ENCODE results near the gene STAM.

Gene STAM

DNA sequence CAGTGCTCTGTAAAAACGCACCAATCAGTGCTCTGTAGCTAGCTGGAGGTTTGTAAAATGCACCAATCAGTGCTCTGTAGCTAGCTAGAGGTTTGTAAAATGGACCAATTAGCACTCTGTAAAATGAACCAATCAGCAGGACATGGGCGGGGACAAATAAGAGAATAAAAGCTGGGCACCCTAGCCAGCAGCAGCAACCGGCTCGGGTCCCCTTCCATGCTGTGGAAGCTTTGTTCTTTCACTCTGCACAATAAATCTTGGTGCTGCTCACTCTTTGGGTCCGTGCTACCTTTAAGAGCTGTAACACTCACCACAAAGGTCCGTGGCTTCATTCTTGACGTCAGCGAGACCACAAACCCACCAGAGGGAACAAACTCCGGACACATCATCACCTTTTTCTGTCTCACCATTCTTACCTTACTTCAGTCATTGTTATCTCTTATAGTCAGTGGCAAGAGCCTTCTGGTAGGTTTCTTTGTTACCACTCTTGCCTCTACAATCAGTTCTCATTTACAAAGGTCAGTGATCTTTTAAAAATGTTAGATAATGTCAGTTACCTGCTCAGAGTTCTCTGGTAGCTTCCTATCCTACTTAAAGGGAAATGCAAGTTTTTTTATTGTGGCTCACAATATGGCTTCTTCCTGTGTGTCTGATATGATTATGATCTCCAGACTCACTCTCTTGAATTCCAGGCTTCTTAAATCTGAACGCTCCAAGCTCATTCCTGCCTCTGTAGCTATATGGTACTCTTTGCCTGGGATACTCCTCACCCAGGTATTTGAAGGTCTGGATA is 4.5 kb downstream of the STAM start:
- DNase-seq = no peak

DNA sequence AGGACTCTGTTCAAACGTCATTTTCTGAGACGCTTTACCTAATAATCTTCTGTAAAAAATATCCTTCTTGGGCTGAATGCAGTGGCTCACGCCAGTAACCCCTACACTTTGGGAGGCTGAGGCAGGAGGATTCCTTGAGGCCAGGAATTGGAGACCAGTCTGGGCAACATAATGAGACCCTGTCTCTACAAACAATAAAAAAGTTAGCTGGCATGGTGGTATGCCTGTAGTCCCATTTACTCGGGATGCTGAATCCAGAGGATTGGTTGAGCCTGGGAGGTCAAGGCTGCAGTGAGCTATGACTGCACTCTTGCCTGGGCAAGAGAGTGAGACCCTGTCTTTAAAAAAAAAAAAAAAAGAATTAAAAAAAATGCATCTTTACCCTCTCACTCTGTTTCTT is 5.1 kb downstream of the STAM start:
- DNase-seq = no peak

DNA sequence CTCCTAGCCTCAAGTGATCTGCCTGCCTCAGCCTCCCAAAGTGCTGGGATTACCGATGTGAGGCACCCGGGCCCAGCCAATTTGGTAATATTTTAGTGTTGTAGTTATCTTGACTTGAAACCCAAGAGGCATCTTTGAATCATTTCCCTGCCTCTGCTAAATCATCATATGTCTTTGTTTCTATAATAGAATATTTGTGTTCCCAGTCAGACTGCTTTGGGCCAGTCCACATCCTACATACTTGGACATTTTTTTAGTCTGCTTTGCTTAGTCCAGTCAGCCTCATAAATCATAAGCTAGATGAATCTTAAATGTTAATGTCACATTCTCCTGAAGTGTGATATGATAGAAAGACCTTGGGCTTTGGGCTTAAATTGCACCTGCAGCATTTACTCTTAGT is 5.9 kb downstream of the STAM start:
- no peak for DNase-seq

DNA sequence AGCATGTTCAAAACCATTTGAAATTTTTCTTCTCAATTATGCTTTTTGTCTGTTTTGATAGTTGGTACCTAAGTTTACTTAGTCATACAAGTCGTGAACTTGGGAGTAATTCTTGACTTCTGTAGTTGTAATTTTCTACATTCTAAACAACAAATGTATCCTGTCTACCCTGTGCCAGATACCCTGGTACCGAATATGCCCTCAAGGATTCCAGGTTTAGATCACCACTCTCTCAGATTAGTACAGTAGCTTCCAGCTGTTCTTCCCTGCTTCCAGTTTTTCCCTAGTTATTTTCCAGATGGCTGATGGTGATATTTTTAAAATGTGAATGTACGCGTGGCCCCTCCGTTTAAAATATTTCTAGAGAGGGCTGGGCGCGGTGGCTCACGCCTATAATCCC is 6.5 kb downstream of the STAM start:
- DNase-seq = no peak

DNA sequence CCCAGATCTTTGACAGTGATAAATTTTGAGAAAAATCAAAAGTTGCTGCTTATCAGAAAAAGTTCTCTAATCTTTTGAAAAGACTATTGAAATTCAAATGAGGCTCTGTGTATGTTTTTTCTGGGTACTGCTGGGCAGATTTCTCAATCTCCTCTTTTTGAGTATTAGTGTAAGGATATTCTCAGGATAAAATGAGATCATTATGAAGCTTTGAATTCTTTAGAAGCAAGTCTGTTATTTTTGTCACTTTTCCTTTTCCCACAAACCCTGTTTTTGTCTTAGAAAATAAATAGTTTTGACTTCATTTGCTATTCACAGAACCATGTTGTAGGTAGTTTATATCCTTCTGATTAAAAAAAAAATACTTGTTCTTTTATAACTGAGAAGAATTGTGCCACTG is 7.9 kb downstream of the STAM start:
- no peak for DNase-seq

DNA sequence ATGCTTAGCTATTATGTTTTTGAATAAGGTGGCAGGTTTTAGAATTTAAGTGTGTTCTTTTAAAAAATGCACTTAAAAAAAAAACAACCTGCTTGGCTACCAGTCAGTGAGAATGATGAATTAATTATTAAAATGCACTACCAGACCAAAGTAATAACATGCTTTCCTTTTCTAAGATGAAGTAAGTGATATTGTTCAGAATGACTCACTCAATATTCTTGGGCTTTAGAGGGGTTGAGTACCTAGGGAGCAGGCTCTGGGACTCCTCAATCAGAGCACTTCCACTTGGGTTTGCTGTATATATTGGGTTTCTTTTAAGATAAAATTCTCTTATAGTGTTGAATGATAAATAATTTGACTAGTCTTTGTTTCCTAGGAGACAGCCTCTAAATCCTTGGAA is 8.6 kb downstream of the STAM start:
- DNase-seq = no peak

DNA sequence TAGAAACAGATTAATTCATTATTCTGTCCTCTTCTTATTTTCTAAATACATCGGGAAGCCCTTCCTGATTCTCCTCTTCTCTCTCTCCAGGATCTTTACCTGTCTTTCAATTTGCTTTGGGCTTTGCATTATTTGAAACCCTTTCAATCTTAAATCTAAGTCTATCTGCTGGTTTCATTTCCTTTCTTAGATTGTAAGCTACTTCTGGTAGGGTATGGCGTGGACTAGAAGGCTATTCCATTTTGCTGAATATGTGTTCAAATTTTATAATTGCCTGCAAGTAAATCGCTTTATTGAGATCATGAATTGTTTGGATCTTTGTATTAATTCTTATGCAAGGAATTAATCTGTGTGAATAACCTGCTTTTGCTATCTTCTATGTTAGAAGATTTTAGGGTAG is 11.1 kb downstream of the STAM start:
- no peak for DNase-seq

DNA sequence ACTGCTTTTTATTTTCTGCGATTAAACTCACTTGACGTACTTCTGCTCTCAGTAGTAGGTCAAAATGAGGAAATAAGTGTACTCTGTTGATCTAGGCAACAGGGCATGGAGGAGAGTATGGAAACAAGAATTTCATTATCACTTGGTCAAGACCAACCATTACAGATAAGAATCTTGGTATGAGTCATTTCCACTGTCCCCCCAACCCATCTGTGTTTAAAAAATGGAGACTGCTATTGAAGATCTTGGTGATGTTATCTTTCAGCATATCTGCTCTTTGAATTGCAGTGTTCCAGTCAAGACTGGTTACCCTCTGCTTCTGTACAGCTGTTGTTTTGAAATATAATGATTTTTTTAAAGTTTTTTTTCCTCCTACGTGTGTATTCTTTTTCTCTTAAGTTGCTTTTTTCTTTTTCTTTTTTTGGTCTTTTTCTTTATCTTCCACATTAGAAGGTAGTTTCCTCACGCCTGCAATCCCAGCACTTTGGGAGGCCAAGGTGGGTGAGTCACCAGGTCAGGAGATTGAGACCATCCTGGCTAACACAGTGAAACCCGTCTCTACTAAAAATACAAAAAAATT is 11.7 kb downstream of the STAM start:
- no peak for DNase-seq

DNA sequence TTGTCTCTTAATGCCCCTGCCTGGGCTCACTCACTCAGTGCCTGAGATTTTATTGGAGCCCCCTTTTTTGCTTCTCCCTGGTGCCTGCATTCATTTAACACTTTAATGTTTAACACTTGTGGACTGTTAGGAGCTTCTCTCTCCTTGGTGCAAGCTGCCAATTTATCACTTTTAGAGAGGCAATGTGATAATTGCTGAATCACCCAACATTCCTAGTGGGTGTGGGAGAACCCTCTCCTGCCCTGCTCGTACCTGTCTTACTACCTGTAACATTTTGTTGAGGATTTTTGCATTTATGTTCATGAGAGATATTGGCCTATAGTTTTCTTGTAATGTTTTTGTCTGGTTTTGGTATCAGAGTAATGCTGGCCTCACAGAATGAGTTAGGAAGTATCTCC is 13.2 kb downstream of the STAM start:
- DNase-seq = no peak

DNA sequence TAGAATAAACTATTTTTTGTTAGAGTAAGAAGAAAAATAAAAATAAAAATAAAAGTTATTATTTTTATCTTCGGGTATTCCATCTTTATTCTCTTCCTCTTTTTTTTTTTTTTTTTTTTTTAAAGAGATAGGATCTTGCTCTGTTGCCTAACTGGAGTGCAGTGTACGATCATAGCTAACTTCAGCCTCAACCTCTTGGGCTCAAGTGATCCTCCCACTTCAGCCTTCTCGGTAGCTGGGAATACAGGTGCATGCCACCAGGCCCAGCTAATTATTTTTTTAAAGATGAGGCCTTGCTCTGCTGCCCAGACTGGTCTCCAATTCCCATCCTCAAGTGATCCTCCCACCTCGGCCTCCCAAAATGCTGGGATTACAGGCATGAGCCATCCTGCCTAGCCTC is 15.4 kb downstream of the STAM start:
- no peak for DNase-seq

DNA sequence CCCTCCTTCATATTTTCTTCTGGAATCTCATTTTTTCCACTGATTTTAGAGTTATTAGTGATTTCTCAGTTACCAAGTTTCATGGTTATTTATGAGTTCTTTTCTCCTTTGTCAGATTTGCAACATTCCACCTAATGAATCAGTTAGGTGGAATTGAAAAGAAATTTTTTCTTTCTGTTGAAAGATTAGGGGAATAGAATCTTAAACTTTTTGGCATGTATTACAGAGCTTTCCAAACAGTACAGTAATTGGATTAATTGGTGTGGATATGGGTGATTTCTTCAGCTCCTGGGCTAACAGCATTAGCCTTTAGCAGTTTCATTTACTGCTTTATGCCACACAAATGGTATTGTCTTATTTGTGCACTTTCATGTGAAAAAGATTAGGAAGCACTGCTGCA is 17.0 kb downstream of the STAM start:
- no peak for DNase-seq

DNA sequence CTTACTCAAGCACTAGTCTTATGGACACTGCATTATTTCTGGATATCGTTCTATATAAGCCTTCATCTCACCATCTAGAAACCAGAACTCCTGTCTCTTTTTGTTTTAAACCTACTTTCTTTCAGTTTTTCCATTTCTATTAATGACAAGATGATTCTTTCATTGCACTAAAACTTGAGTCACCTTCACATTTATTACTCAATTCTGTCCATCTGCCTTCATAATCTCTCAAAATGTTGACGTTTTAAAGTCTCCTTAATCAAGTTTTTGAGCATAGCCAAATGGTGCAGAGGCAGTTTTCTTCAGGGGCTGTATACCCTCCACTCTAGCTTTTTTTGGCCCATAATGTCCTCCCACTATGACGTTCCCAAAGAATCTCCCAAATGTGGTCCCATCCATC is 17.6 kb downstream of the STAM start:
- no peak for DNase-seq

DNA sequence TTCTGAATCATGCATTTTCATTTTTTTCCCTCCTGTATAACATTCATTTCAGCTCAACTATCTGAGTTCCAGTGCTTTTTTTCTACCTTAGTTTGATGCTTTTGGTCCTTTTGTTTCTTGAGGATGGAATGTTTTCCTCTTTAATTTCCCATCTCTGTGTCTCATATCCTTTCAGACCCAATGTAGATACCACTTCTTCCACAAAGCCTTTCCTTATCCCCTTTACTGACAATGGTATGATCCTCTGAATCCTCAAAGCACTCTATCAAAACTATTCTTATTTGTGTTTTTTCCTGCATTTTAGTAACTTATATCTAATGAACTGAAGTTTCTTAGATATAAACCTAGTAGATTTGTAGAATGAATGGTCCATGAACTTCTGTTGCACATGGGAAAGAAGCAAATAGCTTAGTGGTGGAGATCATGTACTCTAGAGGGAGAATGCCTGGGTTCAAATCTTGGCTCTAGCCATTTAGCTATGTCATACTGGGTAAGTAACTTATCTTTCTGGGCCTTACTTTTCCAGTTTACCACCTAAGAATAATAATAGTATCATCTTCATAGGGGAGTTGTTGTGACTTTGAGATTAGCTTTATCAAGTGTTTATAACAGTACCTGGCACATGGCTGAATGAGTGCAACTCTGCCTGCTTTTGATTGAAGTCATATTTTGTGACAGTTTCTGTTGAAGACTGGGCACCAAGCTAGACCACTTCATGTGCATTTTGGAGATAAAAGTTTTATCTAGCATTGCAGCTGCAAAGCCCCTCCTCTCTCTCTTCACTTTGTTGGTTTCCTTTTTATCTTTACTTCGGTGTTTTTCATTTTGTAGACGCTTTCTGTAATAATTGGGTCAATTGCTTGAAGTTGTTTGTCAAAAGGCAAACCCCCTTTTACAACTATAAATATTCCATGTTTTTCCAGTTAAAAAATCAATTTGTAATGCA is 18.5 kb downstream of the STAM start:
- no peak for DNase-seq

DNA sequence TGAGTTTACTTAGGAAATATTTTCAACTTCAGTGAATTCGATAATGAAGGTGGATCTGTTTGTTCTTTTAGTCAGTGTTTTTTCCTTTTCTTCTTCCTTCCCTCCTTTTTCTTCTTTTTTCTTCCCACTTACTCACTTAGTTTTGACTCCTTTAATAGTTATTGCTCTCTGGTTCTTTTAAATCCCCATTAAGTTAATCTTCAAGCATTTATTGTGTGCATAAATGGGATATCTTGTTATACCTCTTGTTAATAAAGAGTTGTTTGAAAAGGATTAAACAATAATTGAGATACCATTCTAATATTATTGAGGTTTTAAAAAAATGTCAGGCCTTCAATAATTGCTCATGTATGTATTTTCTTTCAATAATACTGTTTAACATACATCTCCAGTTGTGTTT is 19.5 kb downstream of the STAM start:
- DNase-seq = no peak

DNA sequence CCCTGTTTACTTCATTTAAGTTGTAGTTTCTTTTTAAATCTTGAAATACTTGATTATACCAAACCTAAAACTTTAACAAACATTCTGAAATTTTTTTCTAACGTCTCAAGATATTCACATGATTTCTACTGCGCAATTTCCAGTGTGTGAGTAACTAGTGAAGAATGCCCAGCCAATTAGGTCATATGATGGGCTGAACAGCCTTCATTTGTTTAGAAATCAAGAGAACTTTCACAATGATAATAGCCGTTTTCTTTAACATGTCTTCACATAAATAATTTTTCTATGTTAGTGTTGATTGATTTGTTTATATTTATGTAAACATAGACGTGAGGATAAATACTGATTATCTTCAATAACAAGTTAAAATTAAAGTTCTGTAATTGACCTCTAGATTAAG is 21.8 kb downstream of the STAM start:
- DNase-seq = no peak

DNA sequence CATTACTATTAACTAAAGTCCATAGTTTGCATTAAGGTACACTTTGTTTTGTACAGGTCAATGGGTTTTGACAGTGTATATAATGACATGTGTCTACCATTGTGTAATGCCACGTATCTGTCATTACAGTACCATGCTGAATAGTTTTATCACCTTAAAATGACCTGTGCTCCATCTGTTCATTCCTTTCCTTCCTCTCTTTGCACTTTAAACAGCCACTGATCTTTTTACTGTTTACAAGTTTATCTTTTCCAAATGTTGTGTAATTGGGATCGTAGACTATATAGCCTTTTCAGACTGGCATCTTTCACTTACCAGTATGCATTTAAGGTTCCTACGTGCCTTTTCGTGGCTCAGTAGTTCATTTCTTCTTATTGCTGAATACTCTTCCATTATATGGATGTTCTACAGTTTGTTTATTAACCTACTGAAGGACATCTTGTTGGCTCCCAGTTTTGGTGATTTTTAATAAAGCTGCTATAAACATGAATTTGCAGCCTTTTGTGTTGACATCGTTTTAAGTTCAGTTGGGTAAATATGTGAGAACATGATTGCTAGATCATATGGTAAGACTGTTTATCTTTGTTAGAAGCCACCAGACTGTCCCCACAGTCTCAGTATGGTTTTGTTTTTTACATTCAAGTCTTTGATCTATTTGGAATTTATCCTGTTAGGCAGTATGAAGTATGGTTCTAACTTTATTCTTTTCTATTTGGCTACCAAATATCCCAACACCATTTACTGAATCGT is 24.7 kb downstream of the STAM start:
- no peak for DNase-seq

DNA sequence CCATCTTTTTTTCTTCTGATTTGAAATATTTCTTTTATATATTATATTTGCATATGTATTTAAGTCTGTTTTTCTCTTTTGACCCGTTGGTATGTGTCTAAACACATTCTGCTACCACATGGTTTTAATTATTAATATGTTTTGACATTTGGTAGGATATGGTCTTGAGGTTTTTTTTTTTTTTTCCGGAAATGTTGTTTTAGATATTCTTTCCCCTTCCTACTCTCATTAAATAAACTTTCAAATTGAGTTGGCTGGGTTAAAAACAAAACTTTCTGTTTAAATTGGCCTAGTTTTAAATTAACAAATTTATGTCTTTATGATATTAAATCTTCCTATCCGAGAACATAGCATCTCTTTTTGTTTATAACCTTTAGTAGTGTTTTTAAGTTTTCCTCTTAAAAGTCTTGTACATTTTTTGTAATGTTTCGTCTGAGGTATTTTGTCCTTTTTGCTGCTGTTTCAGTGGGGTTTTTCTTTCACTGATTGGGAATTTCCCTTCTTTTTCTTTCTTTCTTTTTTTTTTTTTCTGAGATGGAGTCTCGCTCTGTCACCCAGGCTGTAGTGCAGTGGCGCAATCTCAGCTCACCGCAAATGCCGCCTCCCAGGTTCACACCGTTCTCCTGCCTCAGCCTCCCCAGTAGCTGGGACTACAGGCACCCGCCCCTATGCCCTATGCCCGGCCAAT is 25.4 kb downstream of the STAM start:
- DNase-seq = no peak

DNA sequence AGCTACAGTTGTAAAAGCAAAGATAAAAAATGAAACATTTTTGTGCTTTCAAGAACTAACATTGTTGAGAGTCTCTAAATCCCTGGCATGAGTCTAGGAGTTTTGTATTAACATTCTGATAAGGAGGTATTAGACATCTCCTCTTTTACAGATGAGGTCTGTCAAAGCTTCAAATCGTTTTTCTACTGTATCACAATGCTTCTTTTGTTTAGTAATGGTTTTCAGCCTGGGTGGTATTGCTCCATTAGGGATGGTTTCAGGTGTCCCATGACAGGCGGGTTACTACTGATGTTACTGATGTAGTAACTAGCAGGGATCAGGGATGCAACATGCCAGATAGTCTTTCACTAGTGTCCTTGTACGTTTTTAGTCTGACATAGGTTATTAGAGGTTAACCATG is 27.4 kb downstream of the STAM start:
- DNase-seq = no peak

DNA sequence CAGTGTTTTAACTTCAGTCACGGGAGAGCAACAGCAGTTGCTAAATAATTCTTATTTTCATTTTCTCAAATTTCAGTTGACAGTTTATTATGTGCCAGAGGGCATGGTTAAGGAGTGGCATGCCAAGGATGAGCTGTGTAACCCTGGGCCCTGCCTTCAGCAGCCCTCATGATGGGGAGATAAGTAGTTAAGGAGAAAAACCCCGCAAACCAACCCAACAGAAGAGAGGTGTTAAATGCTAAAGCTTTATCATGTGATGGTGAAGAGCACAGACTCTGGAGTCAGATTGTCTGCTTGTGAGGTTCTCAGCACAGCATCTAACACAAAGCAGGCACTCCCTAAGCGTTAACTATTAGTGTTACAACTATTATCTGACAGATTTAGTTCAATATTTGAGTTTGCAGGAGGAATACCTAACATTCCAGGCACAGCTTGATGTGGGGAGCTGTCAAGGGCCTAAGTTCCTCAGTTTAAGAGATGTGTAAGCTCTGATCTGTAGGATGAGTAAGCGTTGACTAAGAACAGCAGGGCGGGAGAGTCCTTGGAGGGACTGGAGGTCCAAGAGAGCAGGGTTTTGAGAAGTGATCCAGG is 29.6 kb downstream of the STAM start:
- no peak for DNase-seq

DNA sequence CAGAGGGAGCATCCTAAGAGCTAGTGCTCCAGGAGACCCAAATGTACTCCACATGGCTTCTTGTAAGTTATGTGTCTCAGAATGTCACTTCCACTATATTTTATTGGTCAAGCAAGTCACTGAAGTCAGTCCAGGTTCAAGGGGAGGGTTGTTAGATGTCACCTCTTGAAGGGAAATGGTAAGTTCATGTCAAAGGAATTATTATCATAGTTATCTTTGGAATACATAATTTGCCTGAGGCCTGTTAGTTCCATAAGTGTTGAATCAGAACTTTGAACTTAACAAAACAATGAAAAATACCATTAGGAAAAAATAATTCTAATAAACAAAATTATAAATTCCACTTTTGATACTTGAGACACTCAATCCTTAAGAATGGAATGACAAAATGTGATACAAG is 30.6 kb downstream of the STAM start:
- DNase-seq = no peak

DNA sequence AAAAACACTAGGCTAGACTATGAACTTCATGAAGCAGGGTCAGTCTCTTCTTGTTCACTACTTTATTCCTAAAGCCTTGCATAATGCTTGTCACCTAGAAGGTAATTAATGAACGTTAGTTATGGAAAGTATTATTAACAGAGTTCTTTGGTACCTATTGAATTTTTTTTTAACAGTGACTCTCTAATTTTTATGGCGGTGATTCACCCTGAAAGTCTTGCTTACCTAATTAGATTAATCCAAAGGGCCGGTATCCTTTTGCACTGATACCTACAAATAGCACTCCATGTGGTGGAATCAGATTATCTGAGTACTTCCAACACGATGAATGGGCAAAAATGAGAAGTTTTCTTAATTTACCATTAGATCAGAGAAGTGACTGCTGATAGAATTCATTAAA is 31.7 kb downstream of the STAM start:
- DNase-seq = no peak

DNA sequence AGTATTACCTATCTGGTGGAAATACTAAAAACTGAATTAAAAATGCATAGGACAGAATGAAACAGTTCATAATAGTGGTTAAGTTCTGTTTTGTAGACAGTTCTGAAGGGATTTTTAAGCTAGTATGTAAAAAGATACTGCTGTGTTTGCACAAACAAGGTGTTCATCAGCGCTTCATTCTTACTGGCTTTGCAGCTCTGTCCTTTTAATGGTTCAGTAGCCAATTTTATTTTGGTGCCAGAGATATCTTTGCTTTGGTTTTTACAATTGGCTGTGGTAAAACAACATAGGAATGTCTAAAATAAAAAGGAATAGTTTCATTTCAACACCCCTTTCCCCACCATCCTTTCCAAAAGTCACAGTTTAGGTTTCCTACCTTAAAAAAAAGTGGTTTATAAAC is 33.0 kb downstream of the STAM start:
- DNase-seq = no peak
